ENCODE data around the gene VPS35L. TPM values are rescaled to one million over a fixed set of nuclear protein-coding genes. Genes with fewer than 3 reads are reported as not detected.
A peak's percentile ranks its signal among the peaks of the same experiment; 100 is the strongest.

VPS35L gene
- total RNA-seq, 1 experiment from 2014 or later, result 11.7 TPM

DNA sequence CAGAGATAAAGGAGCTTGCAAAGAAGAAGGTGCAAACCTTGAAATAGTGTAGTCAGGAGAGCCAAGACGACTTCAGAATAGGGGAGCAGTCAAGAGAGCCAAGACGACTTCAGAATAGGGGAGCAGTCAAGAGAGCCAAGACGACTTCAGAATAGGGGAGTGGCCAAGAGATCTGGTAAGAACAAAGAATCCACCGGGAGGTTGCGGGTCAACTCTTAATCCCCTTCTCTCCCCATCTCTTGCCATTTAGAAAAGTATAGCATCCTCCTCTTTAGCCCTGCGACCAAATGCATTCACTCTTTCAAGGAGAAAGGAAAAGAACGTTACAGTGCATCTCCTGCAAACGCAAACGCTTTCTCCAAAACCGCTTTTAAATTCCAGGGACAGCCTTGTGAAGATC is 161.8 kb downstream of the VPS35L start:
- H3K9me2 ChIP-seq (ENCODE audit: insufficient read depth), result no peaks in the 10 kb centered on the region
- H3K79me2 ChIP-seq (ENCODE audit: low read depth), result peaks cover 89% of the 10 kb centered on the region
- H2AFZ ChIP-seq, result peak overlapping the region; percentile 87
- POLR2A ChIA-PET (ENCODE audit: unreplicated experiment), result interaction anchor here (0.6 to 0.7 kb wide), 2 partner anchors 13 to 31 kb away, joined by 3 to 4 read pairs; no protein-coding TSS in a partner anchor
- peak overlapping the region; percentile 97 for H3K4me3 ChIP-seq
- peaks cover 25% of the 10 kb centered on the region for H3K4me1 ChIP-seq (replicated peaks; ENCODE audit: insufficient read depth)
- CTCF ChIA-PET, result no interaction called here
- peaks cover 13% of the 10 kb centered on the region; the same call in 1 of the 2 replicates for H3K36me3 ChIP-seq (ENCODE audit: low read depth)
- TF ChIP-seq EZH2 (IDR thresholded peaks at IDR 0.05; ENCODE audit: low read depth) (no peak), CTCF (conservative IDR thresholded peaks at IDR 0.05) (no peak)
- no peaks in the 10 kb centered on the region for H3K9me3 ChIP-seq (ENCODE audit: insufficient read depth, low read depth)
- peaks cover 13% of the 10 kb centered on the region for H3F3A ChIP-seq (ENCODE audit: insufficient read depth, low read depth)
- DNase-seq, result no peak
- BruUV-seq (replicated peaks), result no TSS peak
- H3K4me2 ChIP-seq, result peak overlapping the region; percentile 99
- H3K27me3 ChIP-seq (ENCODE audit: insufficient read depth, low read depth), result no peaks in the 10 kb centered on the region
- H3K27ac ChIP-seq, result peak overlapping the region; percentile 55
- peaks cover 11% of the 10 kb centered on the region for H4K20me1 ChIP-seq (ENCODE audit: insufficient read depth)
- intact Hi-C loops (cut with micrococcal nuclease; ENCODE audit: unreplicated experiment), result loop anchor here (5.0 to 10.0 kb wide), 2 partner anchors 97 to 115 kb away; no protein-coding TSS in a partner anchor

DNA sequence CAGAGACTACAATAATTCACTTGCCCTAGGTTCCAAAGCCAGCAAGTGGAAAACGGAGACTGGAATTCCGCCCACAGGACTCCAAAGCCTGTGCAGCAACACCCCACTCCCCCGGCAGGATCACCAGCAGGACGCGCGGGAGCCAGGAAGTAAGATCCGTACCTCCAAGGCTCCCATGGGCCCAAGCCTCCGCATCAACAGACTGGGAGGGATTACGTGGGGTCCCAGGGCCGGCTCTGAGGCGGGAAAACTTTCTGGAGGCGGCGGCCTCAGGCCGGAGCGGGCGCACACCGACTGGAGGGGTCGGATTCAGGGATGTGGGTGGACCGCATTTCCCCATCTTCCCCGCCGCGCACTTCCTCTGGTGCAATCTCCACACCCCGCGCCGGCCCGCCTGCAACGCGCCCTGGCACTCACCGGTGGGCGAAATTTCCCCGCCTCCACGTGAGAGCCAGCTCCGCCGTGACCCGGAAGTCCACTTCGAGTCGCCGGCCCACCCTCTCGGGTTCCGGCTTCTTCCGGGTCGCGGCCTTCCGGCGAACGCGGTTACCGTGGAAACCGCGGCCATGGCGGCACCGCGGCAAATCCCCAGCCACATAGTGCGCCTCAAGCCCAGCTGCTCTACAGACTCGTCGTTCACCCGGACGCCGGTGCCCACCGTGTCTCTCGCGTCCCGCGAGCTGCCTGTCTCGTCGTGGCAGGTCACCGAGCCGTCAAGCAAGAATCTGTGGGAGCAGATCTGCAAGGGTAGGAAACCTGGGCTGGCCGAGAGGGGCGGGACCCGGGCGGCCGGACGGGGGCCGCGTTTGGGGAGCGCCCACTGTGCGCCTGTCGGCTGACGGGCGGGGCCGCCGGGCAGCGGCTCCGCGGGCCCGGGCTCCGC is 162.5 kb downstream of the VPS35L start, which contains the start of the genes IQCK and KNOP1:
Gene IQCK, plus strand, starts transcription at position 531 of the 883 bp plus-strand sequence. Its CDS starts 36 bp downstream, at position 567.
Gene KNOP1, minus strand, starts transcription at position 487 of the 883 bp plus-strand sequence. CDS start 3,192 bp downstream, outside the sequence.
- Histone ChIP-seq H3K9me3 (ENCODE audit: insufficient read depth, low read depth) (no peaks in the 10 kb centered on the region), H4K20me1 (ENCODE audit: insufficient read depth) (peaks cover 6% of the 10 kb centered on the region), H3K9me2 (ENCODE audit: insufficient read depth) (no peaks in the 10 kb centered on the region), H3F3A (ENCODE audit: insufficient read depth, low read depth) (peaks cover 13% of the 10 kb centered on the region), H3K27ac (peak within 1 kb of the TSS; percentile 55), H3K79me2 (ENCODE audit: low read depth) (peaks cover 82% of the 10 kb centered on the region), H3K27me3 (ENCODE audit: insufficient read depth, low read depth) (no peaks in the 10 kb centered on the region), H3K4me1 (replicated peaks; ENCODE audit: insufficient read depth) (peaks cover 25% of the 10 kb centered on the region), H2AFZ (peak within 1 kb of the TSS; percentile 87), H3K4me3 (peak within 1 kb of the TSS; percentile 97), H3K36me3 (ENCODE audit: low read depth) (peaks cover 13% of the 10 kb centered on the region; the same call in 1 of the 2 replicates), H3K4me2 (peak within 1 kb of the TSS; percentile 99)
- CTCF ChIA-PET, result no interaction called here
- BruUV-seq (replicated peaks), result TSS peak; percentile 43
- peak; percentile 74 to 91 for DNase-seq
- POLR2A ChIA-PET (ENCODE audit: unreplicated experiment), result interaction anchor here (0.5 to 0.7 kb wide), 5 partner anchors 14 to 38 kb away, joined by 3 to 14 read pairs (median 3); no protein-coding TSS in a partner anchor
- TF ChIP-seq CTCF (conservative IDR thresholded peaks at IDR 0.05) (no peak), EZH2 (IDR thresholded peaks at IDR 0.05; ENCODE audit: low read depth) (no peak)
- intact Hi-C loops (cut with micrococcal nuclease; ENCODE audit: unreplicated experiment), result loop anchor here (1.0 to 10.0 kb wide), 3 partner anchors 36 to 114 kb away; no protein-coding TSS in a partner anchor

- intact Hi-C loops (cut with micrococcal nuclease; ENCODE audit: unreplicated experiment), result loop anchor here (1.0 to 10.0 kb wide), 3 partner anchors 36 to 114 kb away; no protein-coding TSS in a partner anchor
- H3K9me2 ChIP-seq (ENCODE audit: insufficient read depth), result no peaks in the 10 kb centered on the region
- H3K27me3 ChIP-seq (ENCODE audit: insufficient read depth, low read depth), result no peaks in the 10 kb centered on the region
- CTCF ChIA-PET, result no interaction called here
- H3K36me3 ChIP-seq (ENCODE audit: low read depth), result peaks cover 12% of the 10 kb centered on the region; the same call in 1 of the 2 replicates
- peaks cover 13% of the 10 kb centered on the region for H3F3A ChIP-seq (ENCODE audit: insufficient read depth, low read depth)
- TF ChIP-seq EZH2 (IDR thresholded peaks at IDR 0.05; ENCODE audit: low read depth) (no peak), CTCF (conservative IDR thresholded peaks at IDR 0.05) (no peak)
- no TSS peak for BruUV-seq (replicated peaks)
- peaks cover 25% of the 10 kb centered on the region for H3K4me1 ChIP-seq (replicated peaks; ENCODE audit: insufficient read depth)
- H4K20me1 ChIP-seq (ENCODE audit: insufficient read depth), result peaks cover 6% of the 10 kb centered on the region
- POLR2A ChIA-PET (ENCODE audit: unreplicated experiment), result interaction anchor here (0.5 to 0.6 kb wide), 3 partner anchors 18 to 38 kb away, joined by 3 to 14 read pairs (median 3); no protein-coding TSS in a partner anchor
- no peak for DNase-seq
- peak overlapping the region; percentile 99 for H3K4me2 ChIP-seq
- H3K27ac ChIP-seq, result peak overlapping the region; percentile 52
- peaks cover 76% of the 10 kb centered on the region for H3K79me2 ChIP-seq (ENCODE audit: low read depth)
- peak overlapping the region; percentile 87 for H2AFZ ChIP-seq
- H3K4me3 ChIP-seq, result peak overlapping the region; percentile 97
- no peaks in the 10 kb centered on the region for H3K9me3 ChIP-seq (ENCODE audit: insufficient read depth, low read depth)
Measured at GRCh38 chr16:19718624-19718965, 163.1 kb downstream of the VPS35L start.
